Liver (tissue), 9 donors: ENCODE data around the gene RAPSN. TPM values are rescaled to one million over a fixed set of nuclear protein-coding genes. Genes with fewer than 3 reads are reported as not detected.

ENCODE experiments used
- DNase-seq: peaks from one replicate; pipeline ENCODE4 v3.0.0-alpha.2; 2017; ENCODE audit warnings: low spot score
- H3K27ac ChIP-seq, 2 donors: one replicate each; pipeline ENCODE4 v1.7.0; 2013; ENCODE audit warnings: inconsistent platforms in 2 of 2, low read length in 2 of 2, control low read depth in 1 of 2, low read depth in 1 of 2, mild to moderate bottlenecking in 1 of 2
- H3K27me3 ChIP-seq, 4 donors: one replicate each; pipeline versions ENCODE4 v1.6.1 to v1.7.0; 2013; ENCODE audit warnings: low read length in 3 of 4, inconsistent platforms in 1 of 4, mild to moderate bottlenecking in 1 of 4, moderate library complexity in 1 of 4; ENCODE audit not compliant: control insufficient read depth in 4 of 4, insufficient read depth in 4 of 4
- H3K36me3 ChIP-seq, 4 donors: one replicate each; pipeline versions ENCODE4 v1.6.1 to v1.7.0; 2013; ENCODE audit warnings: low read length in 3 of 4, mild to moderate bottlenecking in 3 of 4, low read depth in 1 of 4, moderate library complexity in 1 of 4; ENCODE audit not compliant: control insufficient read depth in 4 of 4, insufficient read depth in 3 of 4
- H3K4me1 ChIP-seq, 4 donors: one replicate each; pipeline versions ENCODE4 v1.6.1 to v1.7.0; 2013; ENCODE audit warnings: low read length in 3 of 4, mild to moderate bottlenecking in 3 of 4, moderate library complexity in 1 of 4; ENCODE audit not compliant: control insufficient read depth in 4 of 4, insufficient read depth in 4 of 4
- H3K4me3 ChIP-seq, 3 donors: one replicate each; pipeline versions ENCODE4 v1.6.1 to v1.7.0; 2013; ENCODE audit warnings: low read length in 3 of 3, control low read depth in 1 of 3, low read depth in 1 of 3, mild to moderate bottlenecking in 1 of 3
- H3K9ac ChIP-seq, 2 donors: one replicate each; pipeline ENCODE4 v1.7.0; 2013; ENCODE audit warnings: low read length in 2 of 2, mild to moderate bottlenecking in 2 of 2, moderate library complexity in 2 of 2, control low read depth in 1 of 2, low read depth in 1 of 2
- H3K9me3 ChIP-seq, 4 donors: one replicate each; pipeline versions ENCODE4 v1.6.1 to v1.7.0; 2013; ENCODE audit warnings: low read length in 3 of 4; ENCODE audit not compliant: control insufficient read depth in 4 of 4
- EGR1 ChIP-seq, 2 donors: IDR thresholded peaks; 2 replicates each; pipeline ENCODE4 v1.6.1; 2016 to 2018; ENCODE audit warnings: antibody characterized with exemption in 2 of 2, low read depth in 2 of 2
- FOXA2 ChIP-seq: IDR thresholded peaks from 2 replicates; pipeline ENCODE4 v1.6.1; 2016; ENCODE audit warnings: antibody characterized with exemption
- HNF4A ChIP-seq, 2 donors: conservative IDR thresholded peaks; 2 replicates each; pipeline ENCODE4 v1.6.1; 2016; ENCODE audit warnings: antibody characterized with exemption in 2 of 2, mild to moderate bottlenecking in 2 of 2
- HNF4G ChIP-seq: IDR thresholded peaks from 2 replicates; pipeline ENCODE4 v1.6.1; 2016; ENCODE audit warnings: antibody characterized with exemption
- JUND ChIP-seq, 2 donors: IDR thresholded peaks; 2 replicates each; pipeline ENCODE4 v1.6.1; 2016; ENCODE audit warnings: antibody characterized with exemption in 2 of 2
- NR2F2 ChIP-seq: IDR thresholded peaks from 2 replicates; pipeline ENCODE4 v1.6.1; 2016; ENCODE audit warnings: antibody characterized with exemption
- RXRA ChIP-seq, 2 donors: IDR thresholded peaks; 2 replicates each; pipeline ENCODE4 v1.6.1; 2017 to 2018; ENCODE audit warnings: antibody characterized with exemption in 2 of 2, mild to moderate bottlenecking in 1 of 2
- SP1 ChIP-seq: IDR thresholded peaks from 2 replicates; pipeline ENCODE4 v1.6.1; 2018; ENCODE audit warnings: antibody characterized with exemption, mild to moderate bottlenecking
- TAF1 ChIP-seq: conservative IDR thresholded peaks from 2 replicates; pipeline ENCODE4 v1.6.1; 2016; ENCODE audit warnings: antibody characterized with exemption, mild to moderate bottlenecking
- YY1 ChIP-seq: IDR thresholded peaks from 2 replicates; pipeline ENCODE4 v1.6.1; 2016; ENCODE audit warnings: antibody characterized with exemption, mild to moderate bottlenecking
- WGBS: extraction: QIAGEN DNeasy Blood & Tissue Kit; methylation state at CpG from one replicate; pipeline ENCODE4 v1.1.7; 2013; 5-methylcytosine and 5-hydroxymethylcytosine counted together
- polyA plus RNA-seq, 2 donors: library from polyadenylated mRNA; stranded (reverse) in 1 of 2; unstranded in 1 of 2; fragments of 200-250 nt in 1 of 2; fragments of >200 nt in 1 of 2; fragmentation: Nextera tagmentation in 1 of 2; extraction: Ambion mirVana in 1 of 2; gene quantifications; one replicate each; pipeline versions ENCODE4 v1.2.1 to v1.2.3, GENCODE V29; 2013 to 2015
- total RNA-seq, 2 donors: library from RNA; depleted of rRNA; stranded (reverse); fragments of >200 nt; gene quantifications; one replicate each; pipeline ENCODE4 v1.2.3, GENCODE V29; 2014
- TF ChIP-seq, protein P1 (sequence below): IDR thresholded peaks from 2 replicates; pipeline ENCODE4 v1.6.1; 2016; ENCODE audit warnings: antibody characterized with exemption, mild to moderate bottlenecking
- TF ChIP-seq, protein P2 (sequence below): IDR thresholded peaks from 2 replicates; pipeline ENCODE4 v1.6.1; 2016; ENCODE audit warnings: antibody characterized with exemption
- TF ChIP-seq, protein P3 (sequence below): fragments of 150-350 bp; IDR thresholded peaks from 2 replicates; pipeline ENCODE4 v1.5.1; 2017; ENCODE audit warnings: improper control_type of control experiment, low read depth, low read length; ENCODE audit not compliant: missing input control
- TF ChIP-seq, protein P4 (sequence below): IDR thresholded peaks from 2 replicates; pipeline ENCODE4 v1.6.1; 2016; ENCODE audit warnings: antibody characterized with exemption
- donor health status: healthy.
- donor health status: healthy.
- donor health status: healthy.
- donor health status: healthy.
- donor health status: healthy.

Gene RAPSN
- total and polyA plus RNA-seq, 4 donors = 0.12 to 0.59 (median 0.28) TPM; not detected in 1

DNA sequence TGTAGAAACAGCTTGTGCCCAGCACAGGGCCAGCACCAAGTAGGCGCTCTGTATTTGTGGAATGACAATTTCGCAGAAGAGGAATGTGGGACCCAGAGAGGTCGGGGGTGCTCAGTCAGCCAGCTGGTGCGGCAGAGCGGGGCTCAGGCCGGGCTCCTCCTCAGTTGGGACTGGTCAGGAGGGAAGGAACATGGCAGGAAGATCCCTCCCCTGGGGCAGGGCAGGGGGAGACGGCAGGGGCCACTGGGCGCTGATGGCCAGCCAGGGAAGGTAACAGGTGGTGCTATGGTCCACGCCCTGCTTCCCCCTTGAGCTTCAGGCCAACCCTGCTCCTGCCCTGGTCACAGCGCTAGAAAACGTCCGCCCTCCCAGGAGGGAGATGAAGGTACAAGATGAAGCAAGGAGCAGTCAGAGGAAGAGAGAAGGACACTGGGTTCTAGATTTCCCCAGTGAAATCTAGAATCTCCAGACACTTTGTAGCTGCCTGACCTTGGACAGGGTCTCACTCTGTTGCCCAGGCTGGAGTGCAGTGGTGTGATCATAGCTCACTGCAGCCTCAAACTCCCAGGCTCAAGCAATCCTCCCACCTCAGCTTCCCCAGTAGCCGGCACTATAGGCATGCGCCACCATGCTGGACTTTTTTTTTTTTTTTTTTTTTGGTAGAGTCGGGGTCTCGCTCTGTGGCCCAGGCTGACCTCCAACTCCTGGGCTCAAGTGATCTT is 57.1 kb downstream of the RAPSN start (continued):
- TF ChIP-seq, protein P1, sequence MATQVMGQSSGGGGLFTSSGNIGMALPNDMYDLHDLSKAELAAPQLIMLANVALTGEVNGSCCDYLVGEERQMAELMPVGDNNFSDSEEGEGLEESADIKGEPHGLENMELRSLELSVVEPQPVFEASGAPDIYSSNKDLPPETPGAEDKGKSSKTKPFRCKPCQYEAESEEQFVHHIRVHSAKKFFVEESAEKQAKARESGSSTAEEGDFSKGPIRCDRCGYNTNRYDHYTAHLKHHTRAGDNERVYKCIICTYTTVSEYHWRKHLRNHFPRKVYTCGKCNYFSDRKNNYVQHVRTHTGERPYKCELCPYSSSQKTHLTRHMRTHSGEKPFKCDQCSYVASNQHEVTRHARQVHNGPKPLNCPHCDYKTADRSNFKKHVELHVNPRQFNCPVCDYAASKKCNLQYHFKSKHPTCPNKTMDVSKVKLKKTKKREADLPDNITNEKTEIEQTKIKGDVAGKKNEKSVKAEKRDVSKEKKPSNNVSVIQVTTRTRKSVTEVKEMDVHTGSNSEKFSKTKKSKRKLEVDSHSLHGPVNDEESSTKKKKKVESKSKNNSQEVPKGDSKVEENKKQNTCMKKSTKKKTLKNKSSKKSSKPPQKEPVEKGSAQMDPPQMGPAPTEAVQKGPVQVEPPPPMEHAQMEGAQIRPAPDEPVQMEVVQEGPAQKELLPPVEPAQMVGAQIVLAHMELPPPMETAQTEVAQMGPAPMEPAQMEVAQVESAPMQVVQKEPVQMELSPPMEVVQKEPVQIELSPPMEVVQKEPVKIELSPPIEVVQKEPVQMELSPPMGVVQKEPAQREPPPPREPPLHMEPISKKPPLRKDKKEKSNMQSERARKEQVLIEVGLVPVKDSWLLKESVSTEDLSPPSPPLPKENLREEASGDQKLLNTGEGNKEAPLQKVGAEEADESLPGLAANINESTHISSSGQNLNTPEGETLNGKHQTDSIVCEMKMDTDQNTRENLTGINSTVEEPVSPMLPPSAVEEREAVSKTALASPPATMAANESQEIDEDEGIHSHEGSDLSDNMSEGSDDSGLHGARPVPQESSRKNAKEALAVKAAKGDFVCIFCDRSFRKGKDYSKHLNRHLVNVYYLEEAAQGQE = no peak
- TF ChIP-seq YY1 = no peak

DNA sequence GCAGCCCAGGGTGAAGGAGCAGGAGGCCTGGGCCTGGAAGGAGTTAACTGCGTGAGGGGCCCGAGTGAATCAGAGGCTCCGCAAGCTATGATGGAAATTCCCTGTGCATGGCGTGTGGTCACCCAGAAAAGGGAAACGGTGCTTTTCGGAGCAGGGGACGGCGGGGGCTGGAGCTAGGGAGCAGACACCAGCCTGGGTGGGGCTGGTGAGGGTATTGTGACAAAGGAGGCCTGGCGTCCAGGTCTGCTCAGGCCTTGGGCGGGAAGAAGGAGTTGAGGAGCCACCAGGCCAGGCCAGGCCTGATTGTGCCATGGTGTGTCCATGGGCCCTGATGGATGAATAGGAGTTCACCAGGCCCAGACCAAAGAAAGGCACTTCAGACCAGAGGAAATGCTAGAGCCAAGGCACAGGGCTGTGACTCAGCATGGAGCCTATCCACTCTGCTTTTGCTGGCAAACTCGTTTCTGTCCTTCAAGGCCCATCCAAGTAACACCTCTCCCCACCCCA is 57.8 kb downstream of the RAPSN start:
- Histone ChIP-seq H3K9ac (no peak overlapping the region), H3K27ac (peak overlapping the region; percentile 47 to 74), H3K36me3 (no peaks in the 10 kb centered on the region), H3K9me3 (no peaks in the 10 kb centered on the region), H3K27me3 (no peaks in the 10 kb centered on the region), H3K4me3 (no peak overlapping the region), H3K4me1 (peaks cover 0 to 9% (median 0%) of the 10 kb centered on the region in 4 donors)
- no peak for DNase-seq
- 85% methylated on average over 11 of the region's 11 CpGs for WGBS
- TF ChIP-seq YY1 (no peak), RXRA (IDR thresholded peaks at IDR 0.05) (no peak), EGR1 (IDR thresholded peaks at IDR 0.05; ENCODE audit: low read depth in 2 of 2) (no peak), HNF4G (no peak), JUND (IDR thresholded peaks at IDR 0.05) (no peak), TAF1 (no peak), NR2F2 (no peak), HNF4A (conservative IDR thresholded peaks at IDR 0.05) (no peak), SP1 (no peak), FOXA2 (no peak)
- TF ChIP-seq, protein P2, sequence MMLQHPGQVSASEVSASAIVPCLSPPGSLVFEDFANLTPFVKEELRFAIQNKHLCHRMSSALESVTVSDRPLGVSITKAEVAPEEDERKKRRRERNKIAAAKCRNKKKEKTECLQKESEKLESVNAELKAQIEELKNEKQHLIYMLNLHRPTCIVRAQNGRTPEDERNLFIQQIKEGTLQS = no peak
- TF ChIP-seq, protein P3, sequence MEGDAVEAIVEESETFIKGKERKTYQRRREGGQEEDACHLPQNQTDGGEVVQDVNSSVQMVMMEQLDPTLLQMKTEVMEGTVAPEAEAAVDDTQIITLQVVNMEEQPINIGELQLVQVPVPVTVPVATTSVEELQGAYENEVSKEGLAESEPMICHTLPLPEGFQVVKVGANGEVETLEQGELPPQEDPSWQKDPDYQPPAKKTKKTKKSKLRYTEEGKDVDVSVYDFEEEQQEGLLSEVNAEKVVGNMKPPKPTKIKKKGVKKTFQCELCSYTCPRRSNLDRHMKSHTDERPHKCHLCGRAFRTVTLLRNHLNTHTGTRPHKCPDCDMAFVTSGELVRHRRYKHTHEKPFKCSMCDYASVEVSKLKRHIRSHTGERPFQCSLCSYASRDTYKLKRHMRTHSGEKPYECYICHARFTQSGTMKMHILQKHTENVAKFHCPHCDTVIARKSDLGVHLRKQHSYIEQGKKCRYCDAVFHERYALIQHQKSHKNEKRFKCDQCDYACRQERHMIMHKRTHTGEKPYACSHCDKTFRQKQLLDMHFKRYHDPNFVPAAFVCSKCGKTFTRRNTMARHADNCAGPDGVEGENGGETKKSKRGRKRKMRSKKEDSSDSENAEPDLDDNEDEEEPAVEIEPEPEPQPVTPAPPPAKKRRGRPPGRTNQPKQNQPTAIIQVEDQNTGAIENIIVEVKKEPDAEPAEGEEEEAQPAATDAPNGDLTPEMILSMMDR = no peak
- TF ChIP-seq, protein P4, sequence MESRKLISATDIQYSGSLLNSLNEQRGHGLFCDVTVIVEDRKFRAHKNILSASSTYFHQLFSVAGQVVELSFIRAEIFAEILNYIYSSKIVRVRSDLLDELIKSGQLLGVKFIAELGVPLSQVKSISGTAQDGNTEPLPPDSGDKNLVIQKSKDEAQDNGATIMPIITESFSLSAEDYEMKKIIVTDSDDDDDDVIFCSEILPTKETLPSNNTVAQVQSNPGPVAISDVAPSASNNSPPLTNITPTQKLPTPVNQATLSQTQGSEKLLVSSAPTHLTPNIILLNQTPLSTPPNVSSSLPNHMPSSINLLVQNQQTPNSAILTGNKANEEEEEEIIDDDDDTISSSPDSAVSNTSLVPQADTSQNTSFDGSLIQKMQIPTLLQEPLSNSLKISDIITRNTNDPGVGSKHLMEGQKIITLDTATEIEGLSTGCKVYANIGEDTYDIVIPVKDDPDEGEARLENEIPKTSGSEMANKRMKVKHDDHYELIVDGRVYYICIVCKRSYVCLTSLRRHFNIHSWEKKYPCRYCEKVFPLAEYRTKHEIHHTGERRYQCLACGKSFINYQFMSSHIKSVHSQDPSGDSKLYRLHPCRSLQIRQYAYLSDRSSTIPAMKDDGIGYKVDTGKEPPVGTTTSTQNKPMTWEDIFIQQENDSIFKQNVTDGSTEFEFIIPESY = no peak
- TF ChIP-seq, protein P1 = no peak
